SJSA1 (cell line): Measurements from ENCODE around the gene MCC. TPM values are rescaled to one million over a fixed set of nuclear protein-coding genes. Genes with fewer than 3 reads are reported as not detected.

ENCODE experiments used
- DNase-seq, 2 experiments: peaks; one replicate each; pipeline ENCODE4 v3.0.0-alpha.2; 2015 to 2020; ENCODE audit warnings: low spot score in 2 of 2, low read depth in 1 of 2
- H3K27ac ChIP-seq: fragments of 250-450 bp; sonication (Bioruptor Pico); 2 replicates; pipeline ENCODE4 v1.5.1; 2020; ENCODE audit warnings: mild to moderate bottlenecking, moderate library complexity
- H3K27me3 ChIP-seq: fragments of 250-450 bp; sonication (Bioruptor Pico); replicated peaks from 2 replicates; pipeline ENCODE4 v1.5.1; 2020; ENCODE audit warnings: mild to moderate bottlenecking, moderate library complexity
- H3K36me3 ChIP-seq: fragments of 250-450 bp; sonication (Bioruptor Pico); 2 replicates; pipeline ENCODE4 v1.5.1; 2020; ENCODE audit warnings: mild to moderate bottlenecking
- H3K4me1 ChIP-seq: fragments of 250-450 bp; sonication (Bioruptor Pico); replicated peaks from 2 replicates; pipeline ENCODE4 v1.6.1; 2021; ENCODE audit warnings: mild to moderate bottlenecking
- H3K4me3 ChIP-seq: fragments of 250-450 bp; sonication (Bioruptor Pico); 2 replicates; pipeline ENCODE4 v1.5.1; 2020; ENCODE audit warnings: mild to moderate bottlenecking
- H3K9me3 ChIP-seq: fragments of 250-450 bp; sonication (Bioruptor Pico); replicated peaks from 2 replicates; pipeline ENCODE4 v1.5.1; 2020; ENCODE audit warnings: mild to moderate bottlenecking
- total RNA-seq: library from RNA; depleted of rRNA; stranded (reverse); fragments of >200 nt; shearing (Covaris generic); gene quantifications from 2 replicates; pipeline ENCODE4 v1.2.3, GENCODE V29; 2014

Gene MCC
- total RNA-seq, 1 experiment from 2014 or later: 31.3 TPM

DNA sequence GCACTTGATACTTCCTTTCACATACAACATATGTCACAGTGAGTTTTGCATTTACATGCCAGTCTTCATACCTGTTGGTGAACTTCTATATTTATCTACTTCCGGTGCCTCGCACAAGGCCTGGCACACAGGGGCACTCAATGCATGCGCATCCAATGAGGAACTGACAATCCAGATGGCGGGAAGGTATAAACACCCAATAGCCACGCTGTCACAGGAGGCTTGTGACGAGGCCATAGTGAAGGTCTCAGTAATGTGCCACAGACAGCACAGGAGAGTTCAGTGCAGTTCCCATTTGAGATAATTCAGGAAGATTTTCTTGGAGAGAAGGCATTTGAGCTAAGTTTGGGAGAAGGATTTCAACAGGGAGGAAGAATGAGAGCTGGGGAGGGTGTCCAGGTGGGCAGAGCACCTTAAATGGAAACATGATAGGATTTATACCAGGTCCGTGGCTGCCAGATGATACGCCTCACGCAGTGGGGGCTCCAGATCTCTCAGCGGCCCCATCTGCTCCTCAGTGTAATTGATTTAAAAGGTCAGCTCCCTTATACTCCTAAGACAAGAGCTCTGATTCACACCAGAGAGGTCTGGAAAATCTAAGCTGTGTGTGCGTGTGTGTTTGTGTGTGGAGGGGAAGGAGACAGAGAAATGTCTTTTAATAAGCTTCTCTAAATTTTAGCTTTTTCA lies 305.5 kb downstream of the MCC start:
- Histone ChIP-seq H3K27ac (no peak overlapping the region), H3K36me3 (no peaks in the 10 kb centered on the region)
- DNase-seq: no peak

DNA sequence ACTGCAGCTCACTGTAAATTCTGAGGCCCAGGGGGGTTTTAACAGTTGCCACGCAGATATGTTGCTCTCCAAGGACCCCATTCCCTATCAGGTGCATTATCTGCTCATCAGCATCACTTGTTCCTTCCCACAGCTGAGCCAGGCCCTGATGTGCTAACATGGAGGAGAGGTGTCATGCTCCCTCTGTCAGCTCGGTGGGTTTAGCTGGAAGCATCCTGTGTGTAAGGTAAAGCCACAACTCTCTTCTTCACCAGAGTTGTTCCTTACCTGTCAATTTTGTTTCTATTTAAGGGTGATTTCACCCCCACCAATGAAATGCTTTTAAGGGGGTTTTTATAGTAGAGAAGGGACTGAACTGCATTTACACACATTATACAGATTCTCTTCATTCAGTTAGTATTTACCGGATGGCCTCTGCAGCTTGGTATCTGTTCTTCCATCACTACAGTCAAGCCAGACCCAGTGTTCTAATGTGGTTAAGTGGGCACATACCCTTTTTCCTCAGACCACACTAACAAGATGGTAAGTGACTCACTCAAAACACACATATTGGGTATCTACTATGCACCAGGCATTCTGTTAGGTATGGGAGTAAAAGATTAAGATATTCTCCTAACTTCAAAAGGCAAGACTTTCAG lies 306.3 kb downstream of the MCC start:
- no peak overlapping the region for H3K27ac ChIP-seq
- no peak overlapping the region for H3K4me3 ChIP-seq
- H3K36me3 ChIP-seq: no peaks in the 10 kb centered on the region
- no peaks in the 10 kb centered on the region for H3K9me3 ChIP-seq
- DNase-seq: no peak
- H3K4me1 ChIP-seq: peaks cover 4% of the 10 kb centered on the region; the same call in 1 of the 2 replicates
- H3K27me3 ChIP-seq: no peaks in the 10 kb centered on the region

More for the DNA sequence above, 305.5 kb downstream of the MCC start:
- no peak overlapping the region for H3K4me3 ChIP-seq
- H3K9me3 ChIP-seq: no peaks in the 10 kb centered on the region
- peaks cover 4% of the 10 kb centered on the region; the same call in 1 of the 2 replicates for H3K4me1 ChIP-seq
- no peaks in the 10 kb centered on the region for H3K27me3 ChIP-seq

- DNase-seq: no peak
- H3K4me3 ChIP-seq: no peak overlapping the region
- H3K27ac ChIP-seq: no peak overlapping the region
- H3K36me3 ChIP-seq: no peaks in the 10 kb centered on the region
- H3K27me3 ChIP-seq: no peaks in the 10 kb centered on the region
- H3K9me3 ChIP-seq: no peaks in the 10 kb centered on the region
- H3K4me1 ChIP-seq: peaks cover 4% of the 10 kb centered on the region; the same call in 1 of the 2 replicates
These were observed 306.8 kb downstream of the MCC start for GRCh38 chr5:113181409-113181808.

DNA sequence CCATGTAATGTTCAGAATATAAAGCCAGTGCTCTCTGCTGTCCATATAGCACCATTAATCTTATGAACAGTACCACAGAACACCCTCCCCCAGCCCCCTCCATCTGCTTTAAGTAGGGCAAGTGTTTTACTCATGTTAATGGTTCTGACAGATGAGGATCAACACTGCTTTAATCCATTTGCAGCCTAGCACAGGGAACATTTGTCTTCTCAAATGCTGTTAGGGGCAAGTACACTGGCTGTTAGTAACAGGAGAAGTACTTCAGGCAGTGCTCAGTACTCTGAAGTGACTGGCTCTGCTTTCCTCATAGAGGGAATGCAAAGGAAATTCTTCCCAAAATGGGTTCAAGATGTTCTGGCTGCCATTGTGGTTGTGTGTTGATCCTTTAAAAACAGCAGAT lies 309.1 kb downstream of the MCC start:
- Histone ChIP-seq H3K4me1 (peaks cover 4% of the 10 kb centered on the region; the same call in 1 of the 2 replicates), H3K27me3 (no peaks in the 10 kb centered on the region), H3K4me3 (no peak overlapping the region), H3K9me3 (no peaks in the 10 kb centered on the region), H3K36me3 (no peaks in the 10 kb centered on the region), H3K27ac (no peak overlapping the region)
- no peak for DNase-seq

DNA sequence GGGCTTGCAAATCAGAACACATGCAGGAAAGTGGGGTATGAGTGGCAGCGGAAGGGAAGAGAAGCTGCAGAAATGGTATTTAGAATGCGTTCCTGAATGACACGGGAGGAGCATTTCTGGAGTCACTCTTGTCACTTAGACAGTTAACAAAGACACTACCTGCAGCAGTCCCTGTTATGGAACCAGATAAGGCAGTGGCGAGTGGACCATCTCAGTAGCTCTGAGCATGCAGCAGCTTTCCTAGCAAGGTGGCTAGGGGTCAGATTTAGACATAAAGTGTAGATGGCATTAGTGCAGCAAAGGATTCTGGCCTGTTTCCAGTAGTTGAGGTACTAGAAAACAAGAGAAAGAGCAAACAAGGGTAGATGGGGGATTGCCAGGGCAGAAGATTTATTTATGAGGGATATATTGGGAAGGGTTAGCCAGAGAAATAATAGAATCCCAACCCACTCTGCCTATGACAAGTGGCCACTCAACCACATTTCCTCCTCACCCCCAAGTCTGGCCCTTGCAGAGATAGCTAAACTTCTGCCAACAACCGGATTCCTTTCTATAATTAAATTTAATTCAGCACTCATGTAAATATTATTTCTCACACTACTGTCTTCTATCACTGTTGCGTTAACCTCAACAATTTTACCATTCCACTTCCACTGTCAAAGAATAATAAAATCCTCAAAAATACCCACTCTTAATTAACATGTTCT lies 310.0 kb downstream of the MCC start:
- H3K27ac ChIP-seq: no peak overlapping the region
- no peaks in the 10 kb centered on the region for H3K27me3 ChIP-seq
- DNase-seq: no peak
- peaks cover 5% of the 10 kb centered on the region for H3K4me1 ChIP-seq
- H3K36me3 ChIP-seq: no peaks in the 10 kb centered on the region
- no peak overlapping the region for H3K4me3 ChIP-seq
- no peaks in the 10 kb centered on the region for H3K9me3 ChIP-seq

DNA sequence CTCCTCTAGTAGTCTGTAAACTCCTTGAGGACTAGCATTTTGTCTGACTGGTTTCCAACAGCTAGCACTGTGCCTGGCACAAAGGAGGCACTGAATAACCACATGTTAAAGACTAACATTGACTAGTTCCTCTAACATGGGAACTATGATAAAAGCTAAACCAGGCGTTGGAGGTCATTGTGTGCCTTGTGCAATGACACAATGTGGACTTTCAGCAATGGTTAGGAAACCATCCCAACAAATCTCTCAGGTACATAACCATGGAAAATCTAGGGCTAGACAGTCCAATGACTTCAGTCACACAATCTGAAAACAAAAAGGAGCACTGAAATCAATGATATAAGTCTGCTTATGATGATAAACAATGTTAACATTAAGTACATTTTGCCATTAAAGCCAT lies 311.0 kb downstream of the MCC start:
- peaks cover 8% of the 10 kb centered on the region for H3K4me1 ChIP-seq
- DNase-seq: no peak
- no peak overlapping the region for H3K4me3 ChIP-seq
- no peak overlapping the region for H3K27ac ChIP-seq
- H3K27me3 ChIP-seq: no peaks in the 10 kb centered on the region
- H3K9me3 ChIP-seq: no peaks in the 10 kb centered on the region
- no peaks in the 10 kb centered on the region for H3K36me3 ChIP-seq

GRCh38 chr5:113176734-113177133 lies 311.5 kb downstream of the MCC start:
- Histone ChIP-seq H3K27me3 (no peaks in the 10 kb centered on the region), H3K36me3 (no peaks in the 10 kb centered on the region), H3K27ac (no peak overlapping the region), H3K9me3 (no peaks in the 10 kb centered on the region), H3K4me3 (no peak overlapping the region), H3K4me1 (peaks cover 8% of the 10 kb centered on the region)
- DNase-seq: no peak

DNA sequence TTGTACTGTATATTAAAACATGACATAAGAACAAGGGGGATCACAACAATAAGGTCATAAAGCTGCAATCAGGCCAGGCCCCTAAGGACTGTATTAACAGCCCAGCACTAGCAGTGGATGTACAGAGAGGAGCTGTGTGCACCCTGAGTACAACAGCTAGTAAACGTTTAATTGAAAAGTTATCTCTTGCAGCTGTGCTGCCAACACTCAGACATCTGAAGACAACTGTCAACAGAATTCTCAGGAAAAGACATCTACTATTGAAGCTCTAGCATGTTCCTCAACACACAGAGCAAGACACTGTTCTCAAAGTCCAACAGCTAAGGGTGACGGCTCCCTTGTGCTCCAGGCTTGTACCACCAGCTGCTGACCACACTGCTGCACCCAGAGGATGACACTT lies 312.1 kb downstream of the MCC start:
- Histone ChIP-seq H3K9me3 (no peaks in the 10 kb centered on the region), H3K27ac (no peak overlapping the region), H3K36me3 (no peaks in the 10 kb centered on the region), H3K4me1 (peaks cover 8% of the 10 kb centered on the region), H3K4me3 (no peak overlapping the region), H3K27me3 (no peaks in the 10 kb centered on the region)
- no peak for DNase-seq

GRCh38 chr5:113172231-113172826 lies 315.9 kb downstream of the MCC start:
- no peak overlapping the region for H3K27ac ChIP-seq

DNA sequence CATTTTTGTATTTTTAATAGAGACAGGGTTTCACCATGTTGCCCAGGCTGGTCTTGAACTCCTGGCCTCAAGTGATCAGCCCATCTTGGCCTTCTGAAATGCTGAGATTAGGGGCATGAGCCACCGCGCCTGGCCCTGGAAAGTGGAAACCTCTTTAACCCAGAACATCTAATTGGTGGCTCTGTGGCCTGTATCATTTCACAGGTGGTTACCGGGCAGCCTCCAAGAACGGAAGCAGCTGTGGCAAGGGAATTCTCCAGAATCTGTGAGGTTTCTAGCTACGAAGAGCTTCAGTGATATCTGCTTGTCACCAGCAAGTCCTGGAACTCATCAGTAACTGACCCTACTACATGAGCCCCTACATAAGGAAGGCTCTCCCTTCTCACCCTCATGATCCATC lies 316.7 kb downstream of the MCC start:
- no peak for DNase-seq

More at GRCh38 chr5:113172231-113172826, 315.9 kb downstream of the MCC start:
- DNase-seq: no peak
- Histone ChIP-seq H3K4me1 (peaks cover 18% of the 10 kb centered on the region), H3K9me3 (no peaks in the 10 kb centered on the region), H3K36me3 (no peaks in the 10 kb centered on the region), H3K4me3 (no peak overlapping the region), H3K27me3 (no peaks in the 10 kb centered on the region)

GRCh38 chr5:113170707-113171106 lies 317.5 kb downstream of the MCC start:
- no peak for DNase-seq
- Histone ChIP-seq H3K36me3 (no peaks in the 10 kb centered on the region), H3K9me3 (no peaks in the 10 kb centered on the region), H3K4me1 (peaks cover 33% of the 10 kb centered on the region), H3K4me3 (no peak overlapping the region), H3K27ac (no peak overlapping the region), H3K27me3 (no peaks in the 10 kb centered on the region)

More for the DNA sequence above, 316.7 kb downstream of the MCC start:
- Histone ChIP-seq H3K36me3 (no peaks in the 10 kb centered on the region), H3K4me1 (peaks cover 25% of the 10 kb centered on the region), H3K27ac (no peak overlapping the region), H3K27me3 (no peaks in the 10 kb centered on the region), H3K9me3 (no peaks in the 10 kb centered on the region), H3K4me3 (no peak overlapping the region)

- Histone ChIP-seq H3K36me3 (no peaks in the 10 kb centered on the region), H3K4me3 (no peak overlapping the region), H3K27me3 (no peaks in the 10 kb centered on the region), H3K4me1 (peaks cover 42% of the 10 kb centered on the region), H3K27ac (no peak overlapping the region), H3K9me3 (no peaks in the 10 kb centered on the region)
- DNase-seq: no peak
These were observed 318.5 kb downstream of the MCC start for GRCh38 chr5:113169720-113170119.

DNA sequence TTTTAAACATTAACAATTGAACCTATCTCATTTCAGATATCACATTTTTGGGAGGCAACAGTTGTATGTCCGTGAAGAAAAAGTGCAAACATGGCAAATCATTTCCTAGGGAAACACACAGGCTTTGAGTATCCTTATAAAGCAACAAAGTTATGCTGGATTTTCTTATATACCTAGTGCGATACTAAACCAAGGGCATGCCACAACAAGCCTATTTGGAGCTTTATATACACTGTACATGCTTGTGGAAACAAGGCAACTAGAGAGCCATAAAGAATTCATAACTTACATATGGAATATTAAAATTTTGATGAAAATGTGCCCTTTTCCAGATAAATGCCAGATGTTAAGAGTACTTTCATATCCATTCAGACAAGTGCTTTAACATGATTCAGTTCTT lies 320.3 kb downstream of the MCC start:
- Histone ChIP-seq H3K27ac (no peak overlapping the region), H3K9me3 (no peaks in the 10 kb centered on the region), H3K36me3 (no peaks in the 10 kb centered on the region), H3K4me3 (no peak overlapping the region), H3K27me3 (no peaks in the 10 kb centered on the region), H3K4me1 (peaks cover 47% of the 10 kb centered on the region)
- DNase-seq: no peak
